Measurements from ENCODE around the gene PLPP3. TPM values are rescaled to one million over a fixed set of nuclear protein-coding genes. Genes with fewer than 3 reads are reported as not detected.

The PLPP3 gene
- total and polyA plus RNA-seq, 9 of the 15 experiments (the other 6 are each of a cell fraction or from before 2014, with no cell fraction given) = 0.07 to 0.54 (median 0.20) TPM

GRCh38 chr1:56483104-56483503, 96.3 kb downstream of the PLPP3 start (continued):
- TF ChIP-seq CLOCK (CRISPR knock-in tag; IDR thresholded peaks at IDR 0.05; ENCODE audit: borderline replicate concordance) (no peak), MYC (IDR thresholded peaks at IDR 0.05; ENCODE audit: low read depth, low read length) (no peak), MYC (CRISPR knock-in tag; IDR thresholded peaks at IDR 0.05; ENCODE audit: borderline replicate concordance, low read depth) (no peak), CREB3L1 (IDR thresholded peaks at IDR 0.05; ENCODE audit: borderline replicate concordance, low read depth) (no peak), PREB (CRISPR knock-in tag; IDR thresholded peaks at IDR 0.05) (no peak)
